Hepatocyte (in vitro differentiated cells): Measurements from ENCODE around the gene NKX1-2. TPM values are rescaled to one million over a fixed set of nuclear protein-coding genes. Genes with fewer than 3 reads are reported as not detected.

Experiments
- DNase-seq: peaks from one replicate; pipeline ENCODE4 v3.0.0-alpha.2; 2016; ENCODE audit warnings: low spot score
- H2AFZ ChIP-seq: fragments of 200-600 bp; sonication (generic); 2 replicates; pipeline ENCODE4 v1.6.0; 2016; ENCODE audit warnings: antibody characterized with exemption, mild to moderate bottlenecking
- H3K27ac ChIP-seq: fragments of 200-600 bp; sonication (generic); 2 replicates; pipeline ENCODE4 v1.5.1; 2016; ENCODE audit warnings: mild to moderate bottlenecking
- H3K27me3 ChIP-seq: fragments of 200-600 bp; sonication (generic); 2 replicates; pipeline ENCODE4 v1.6.1; 2016
- H3K36me3 ChIP-seq: fragments of 200-600 bp; sonication (generic); replicated peaks from 2 replicates; pipeline ENCODE4 v1.5.1; 2016; ENCODE audit warnings: low read depth; ENCODE audit not compliant: insufficient read depth
- H3K4me1 ChIP-seq: fragments of 200-600 bp; sonication (generic); 2 replicates; pipeline ENCODE4 v1.5.1; 2016; ENCODE audit warnings: mild to moderate bottlenecking, moderate library complexity; ENCODE audit not compliant: insufficient read depth
- H3K4me2 ChIP-seq: fragments of 200-600 bp; sonication (generic); 2 replicates; pipeline ENCODE4 v1.6.0; 2016
- H3K4me3 ChIP-seq: fragments of 200-600 bp; sonication (generic); 2 replicates; pipeline ENCODE4 v1.5.1; 2016; ENCODE audit warnings: mild to moderate bottlenecking
- H3K79me2 ChIP-seq: fragments of 200-600 bp; sonication (generic); 2 replicates; pipeline ENCODE4 v1.6.0; 2017; ENCODE audit warnings: mild to moderate bottlenecking
- H3K9me2 ChIP-seq: fragments of 200-600 bp; sonication (generic); replicated peaks from 2 replicates; pipeline ENCODE4 v1.6.0; 2017; ENCODE audit warnings: mild to moderate bottlenecking; ENCODE audit not compliant: insufficient read depth
- H3K9me3 ChIP-seq: fragments of 200-600 bp; sonication (generic); 2 replicates; pipeline ENCODE4 v1.5.1; 2016; ENCODE audit warnings: low read depth, mild to moderate bottlenecking
- H4K20me1 ChIP-seq: fragments of 200-600 bp; sonication (generic); 2 replicates; pipeline ENCODE4 v1.6.0; 2016; ENCODE audit warnings: mild to moderate bottlenecking; ENCODE audit not compliant: insufficient read depth, poor library complexity, severe bottlenecking
- EZH2 ChIP-seq: fragments of 200-600 bp; sonication (generic); IDR thresholded peaks from 2 replicates; pipeline ENCODE4 v1.6.1; 2016; ENCODE audit warnings: antibody characterized with exemption, mild to moderate bottlenecking, borderline replicate concordance
- EZH2phosphoT487 ChIP-seq: fragments of 200-600 bp; sonication (generic); IDR thresholded peaks from one replicate; pipeline ENCODE4 v1.6.1; 2018; ENCODE audit warnings: antibody characterized with exemption, mild to moderate bottlenecking, low read depth, moderate library complexity; ENCODE audit not compliant: unreplicated experiment, severe bottlenecking
- WGBS: methylation state at CpG from one replicate; pipeline ENCODE4 v1.1.6; 2016; ENCODE audit warnings: low lambda C conversion rate; ENCODE audit errors: missing lambda C conversion rate; 5-methylcytosine and 5-hydroxymethylcytosine counted together
- polyA plus RNA-seq: library from polyadenylated mRNA; unstranded; fragments of >200 nt; fragmentation: Nextera tagmentation; extraction: Ambion mirVana; gene quantifications from 2 replicates; pipeline ENCODE4 v1.2.1, GENCODE V29; 2016
- total RNA-seq: library from RNA; depleted of rRNA; stranded (reverse); fragments of >200 nt; gene quantifications from 2 replicates; pipeline ENCODE4 v1.2.3, GENCODE V29; 2014
- TF ChIP-seq, protein P1 (sequence below): fragments of 200-600 bp; sonication (generic); IDR thresholded peaks from 2 replicates; pipeline ENCODE4 v1.5.1; 2016; ENCODE audit warnings: antibody characterized with exemption, mild to moderate bottlenecking; ENCODE audit not compliant: poor library complexity

Gene NKX1-2
- total and polyA plus RNA-seq, 2 experiments from 2014 or later = 0.22 to 2.0 TPM

DNA sequence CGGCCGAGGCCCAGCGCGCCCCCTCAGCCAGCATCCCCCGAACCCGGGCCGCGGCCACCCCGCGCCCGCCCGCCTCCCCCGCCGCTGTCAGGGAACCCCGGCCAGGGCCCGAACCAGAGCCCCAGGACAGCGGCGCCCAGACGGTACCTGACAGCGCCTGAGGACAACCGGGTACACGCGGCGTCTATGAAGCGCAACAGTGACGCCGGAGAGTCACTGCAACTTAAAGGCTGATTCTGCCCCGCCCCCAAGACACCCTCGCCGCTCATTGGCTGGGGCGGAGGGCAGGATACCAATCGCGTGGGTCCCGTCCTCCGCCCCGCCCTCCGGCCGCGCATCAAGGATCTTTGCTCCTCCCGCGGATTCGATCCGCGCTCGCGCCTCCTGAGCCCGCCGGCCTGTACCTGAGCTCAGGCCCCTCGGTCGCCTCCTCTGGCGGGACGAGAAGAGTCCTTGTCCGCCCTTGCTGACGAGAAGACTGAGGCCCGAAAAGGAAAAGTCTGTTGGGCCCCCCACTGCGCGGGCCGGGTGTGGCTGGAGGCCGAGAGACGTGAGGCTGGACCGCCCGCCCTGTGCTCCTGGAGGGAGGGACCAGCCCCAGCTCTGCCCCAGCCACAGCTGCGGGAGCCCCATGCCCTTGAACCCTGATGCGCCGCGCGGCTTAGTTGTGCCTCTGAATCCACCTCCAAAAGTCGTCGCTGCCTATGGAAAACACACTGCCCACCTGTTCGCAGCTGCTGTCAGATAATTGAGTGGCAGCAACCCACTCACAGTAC is 30.9 kb downstream of the NKX1-2 start, which contains the start of gene OAT:
Gene OAT, minus strand, starts transcription at position 198 of the 776 bp plus-strand sequence. CDS start 6,752 bp downstream, outside the sequence.
- DNase-seq = peak; percentile 98
- peak within 1 kb of the TSS; percentile 40 for H2AFZ ChIP-seq
- H3K27me3 ChIP-seq = no peaks in the 10 kb centered on the region
- peak within 1 kb of the TSS; percentile 86 for H3K4me2 ChIP-seq
- no peaks in the 10 kb centered on the region for H3K9me2 ChIP-seq
- peak within 1 kb of the TSS; percentile 87 for H3K27ac ChIP-seq
- no peaks in the 10 kb centered on the region for H3K36me3 ChIP-seq
- H4K20me1 ChIP-seq = peaks cover 41% of the 10 kb centered on the region
- H3K4me1 ChIP-seq = peaks cover 31% of the 10 kb centered on the region
- peak within 1 kb of the TSS; percentile 92 for H3K4me3 ChIP-seq
- 11% methylated on average over 44 of the region's 70 CpGs for whole genome bisulfite sequencing
- H3K79me2 ChIP-seq = peaks cover 48% of the 10 kb centered on the region
- no peaks in the 10 kb centered on the region for H3K9me3 ChIP-seq
- TF ChIP-seq, protein P1, sequence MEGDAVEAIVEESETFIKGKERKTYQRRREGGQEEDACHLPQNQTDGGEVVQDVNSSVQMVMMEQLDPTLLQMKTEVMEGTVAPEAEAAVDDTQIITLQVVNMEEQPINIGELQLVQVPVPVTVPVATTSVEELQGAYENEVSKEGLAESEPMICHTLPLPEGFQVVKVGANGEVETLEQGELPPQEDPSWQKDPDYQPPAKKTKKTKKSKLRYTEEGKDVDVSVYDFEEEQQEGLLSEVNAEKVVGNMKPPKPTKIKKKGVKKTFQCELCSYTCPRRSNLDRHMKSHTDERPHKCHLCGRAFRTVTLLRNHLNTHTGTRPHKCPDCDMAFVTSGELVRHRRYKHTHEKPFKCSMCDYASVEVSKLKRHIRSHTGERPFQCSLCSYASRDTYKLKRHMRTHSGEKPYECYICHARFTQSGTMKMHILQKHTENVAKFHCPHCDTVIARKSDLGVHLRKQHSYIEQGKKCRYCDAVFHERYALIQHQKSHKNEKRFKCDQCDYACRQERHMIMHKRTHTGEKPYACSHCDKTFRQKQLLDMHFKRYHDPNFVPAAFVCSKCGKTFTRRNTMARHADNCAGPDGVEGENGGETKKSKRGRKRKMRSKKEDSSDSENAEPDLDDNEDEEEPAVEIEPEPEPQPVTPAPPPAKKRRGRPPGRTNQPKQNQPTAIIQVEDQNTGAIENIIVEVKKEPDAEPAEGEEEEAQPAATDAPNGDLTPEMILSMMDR = peak; percentile 18
- no peak for TF ChIP-seq EZH2phosphoT487

DNA sequence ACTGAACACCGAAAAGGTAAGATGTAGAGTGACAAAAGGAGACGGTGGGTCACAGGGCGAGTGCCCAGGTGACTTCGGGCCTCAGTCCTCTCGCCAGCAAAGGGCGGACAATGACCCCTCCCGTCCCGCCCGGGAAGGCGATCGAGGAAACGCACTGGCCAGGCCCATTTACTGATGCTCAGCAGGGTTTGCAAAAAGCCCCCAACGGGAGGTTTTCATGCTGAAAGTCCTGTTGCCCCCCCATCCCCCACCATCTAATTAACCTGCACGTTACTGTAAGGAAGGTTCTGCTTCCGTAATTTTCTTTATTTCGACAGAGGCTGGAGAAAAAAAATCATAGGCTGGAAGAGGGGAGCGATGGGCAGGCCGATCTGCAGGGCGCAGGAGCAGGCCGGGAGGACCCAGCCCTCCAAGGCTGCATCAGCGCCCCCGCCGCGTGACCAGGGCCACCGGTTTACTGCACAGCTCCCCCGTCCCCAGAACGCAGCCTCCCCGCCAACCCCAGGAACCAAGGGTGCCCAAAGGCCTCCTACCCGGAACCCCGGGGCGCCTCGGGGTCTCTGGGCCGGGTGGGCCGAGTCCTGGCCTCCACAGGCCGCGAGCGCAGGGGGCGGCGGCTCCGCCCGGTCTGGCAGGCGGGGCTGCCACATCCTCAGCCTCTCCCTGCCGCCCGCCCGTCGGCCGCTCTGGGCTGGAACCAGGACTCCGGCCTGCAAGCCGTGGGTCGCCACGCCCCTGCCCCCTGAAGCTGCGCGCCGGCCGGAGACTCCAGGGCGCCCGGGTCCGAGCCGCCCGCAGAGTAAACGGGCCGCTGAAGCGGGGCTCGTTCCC is 31.7 kb downstream of the NKX1-2 start:
- Histone ChIP-seq H3K4me3 (peak overlapping the region; percentile 92), H3K4me2 (peak overlapping the region; percentile 86), H3K27ac (peak overlapping the region; percentile 87), H3K9me2 (no peaks in the 10 kb centered on the region), H2AFZ (peak overlapping the region; percentile 40), H3K27me3 (no peaks in the 10 kb centered on the region), H3K4me1 (peaks cover 35% of the 10 kb centered on the region), H3K79me2 (peaks cover 56% of the 10 kb centered on the region), H4K20me1 (peaks cover 49% of the 10 kb centered on the region), H3K9me3 (no peaks in the 10 kb centered on the region), H3K36me3 (no peaks in the 10 kb centered on the region)
- DNase-seq = peak; percentile 77
- WGBS = 1% methylated on average over 47 of the region's 64 CpGs
- no peak for TF ChIP-seq EZH2
- TF ChIP-seq EZH2phosphoT487 = no peak
- TF ChIP-seq, protein P1 = peak; percentile 6

DNA sequence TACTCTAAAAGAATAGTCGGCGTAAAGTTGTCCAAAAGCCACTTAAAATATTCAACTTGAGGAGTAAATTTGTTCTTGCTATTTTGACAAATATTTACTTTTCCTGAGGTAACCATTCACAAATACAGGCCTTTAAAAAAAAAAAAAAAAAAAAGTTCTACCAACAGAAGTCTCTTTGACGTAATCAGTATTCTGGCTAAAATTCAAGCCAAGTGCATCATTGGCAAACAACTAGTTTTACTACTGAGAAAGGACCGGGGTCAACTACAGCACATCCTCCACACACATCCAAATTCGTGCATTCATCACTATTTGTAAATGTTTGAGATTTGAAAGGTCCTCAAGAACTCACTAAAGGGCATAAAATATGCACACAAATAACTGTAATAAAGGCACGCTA is 33.1 kb downstream of the NKX1-2 start:
- peak overlapping the region; percentile 86 for H3K4me2 ChIP-seq

More for the DNA sequence above, 33.1 kb downstream of the NKX1-2 start:
- peaks cover 69% of the 10 kb centered on the region for H3K79me2 ChIP-seq
- peaks cover 34% of the 10 kb centered on the region for H3K4me1 ChIP-seq
- peaks cover 63% of the 10 kb centered on the region for H4K20me1 ChIP-seq
- peak overlapping the region; percentile 14 for H3K27ac ChIP-seq
- H3K27me3 ChIP-seq = no peaks in the 10 kb centered on the region
- no peaks in the 10 kb centered on the region for H3K36me3 ChIP-seq
- WGBS = 57% methylated on average over 6 of the region's 6 CpGs
- TF ChIP-seq EZH2phosphoT487 (no peak), EZH2 (no peak)
- TF ChIP-seq, protein P1 = no peak
- H3K9me3 ChIP-seq = no peaks in the 10 kb centered on the region
- H3K9me2 ChIP-seq = no peaks in the 10 kb centered on the region
- no peak for DNase-seq
- peak overlapping the region; percentile 92 for H3K4me3 ChIP-seq
- no peak overlapping the region for H2AFZ ChIP-seq
